GM18499 (cell line): ENCODE measurements around the gene ARHGEF26.

ENCODE experiments used
- ATAC-seq: cut with Tn5 transposase; IDR thresholded peaks from one replicate; pipeline ENCODE4 v1.9.1; 2021; ENCODE audit warnings: moderate number of reproducible peaks; ENCODE audit not compliant: insufficient read depth, unreplicated experiment

ARHGEF26 gene

DNA sequence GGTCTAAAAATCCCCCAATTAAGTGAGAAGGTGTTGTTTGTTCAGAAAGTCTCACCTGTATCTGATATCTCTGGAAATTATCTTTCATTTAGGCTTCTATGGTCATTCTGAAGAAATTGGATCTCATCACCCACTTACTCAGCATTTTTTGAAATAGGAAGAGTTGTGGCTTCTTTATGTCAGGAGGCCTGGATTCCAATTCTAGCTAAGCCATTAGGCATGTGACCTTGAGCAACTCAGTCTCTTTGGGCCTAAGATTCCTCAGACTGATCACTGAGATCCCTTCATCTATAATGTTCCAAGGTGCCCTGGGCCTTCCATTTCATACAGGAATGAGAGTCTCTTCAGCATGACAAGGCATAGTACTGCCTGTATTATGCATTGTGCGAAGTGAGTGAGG, 70.3 kb downstream of the ARHGEF26 start:
- no peak for ATAC-seq

DNA sequence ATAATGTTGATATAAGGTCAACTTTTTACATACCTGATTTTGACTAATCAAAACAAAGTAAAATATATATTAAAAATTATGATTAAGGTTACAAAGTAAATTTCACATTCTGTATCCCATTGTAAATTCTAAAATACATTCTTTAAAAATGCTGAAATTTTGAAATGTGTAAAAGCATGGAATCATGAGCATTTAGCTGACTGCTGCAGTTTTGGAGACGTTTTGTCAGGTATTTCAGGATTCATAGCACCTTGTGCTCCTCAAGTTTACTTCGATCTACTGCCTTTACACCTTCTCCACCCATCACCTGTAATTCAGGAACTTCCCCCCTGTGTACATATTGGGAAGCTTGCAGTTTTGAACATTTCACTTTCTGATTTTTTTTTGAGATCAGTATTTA, 71.0 kb downstream of the ARHGEF26 start:
- no peak for ATAC-seq

DNA sequence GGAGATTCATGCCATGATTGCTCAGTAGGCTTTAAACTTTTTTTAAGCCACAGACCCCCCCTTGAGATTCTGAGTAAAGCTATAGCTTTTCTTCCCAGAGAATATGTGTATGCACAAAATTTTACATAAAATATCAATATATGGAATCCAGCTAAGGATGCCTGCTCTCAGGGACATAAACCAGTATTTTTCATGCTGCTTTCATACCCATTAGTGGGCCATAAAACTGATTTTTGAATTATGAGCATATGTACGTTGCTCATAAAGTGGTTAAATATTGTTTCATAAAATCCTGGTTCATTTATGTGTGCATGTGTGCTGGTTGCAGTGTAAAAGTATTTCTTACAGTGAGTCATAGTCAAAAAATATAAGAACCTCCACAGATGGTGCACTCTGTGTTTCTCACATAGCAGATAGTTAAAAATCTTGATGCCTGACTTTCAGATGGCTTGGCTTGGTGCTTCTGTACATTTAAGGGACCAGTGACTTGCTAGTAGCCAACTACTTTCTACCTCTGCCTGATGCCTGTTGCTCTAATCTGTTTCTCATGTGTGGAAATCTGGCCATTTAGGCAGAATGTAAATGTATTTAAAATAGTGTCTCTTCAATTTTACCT, 71.9 kb downstream of the ARHGEF26 start:
- no peak for ATAC-seq

DNA sequence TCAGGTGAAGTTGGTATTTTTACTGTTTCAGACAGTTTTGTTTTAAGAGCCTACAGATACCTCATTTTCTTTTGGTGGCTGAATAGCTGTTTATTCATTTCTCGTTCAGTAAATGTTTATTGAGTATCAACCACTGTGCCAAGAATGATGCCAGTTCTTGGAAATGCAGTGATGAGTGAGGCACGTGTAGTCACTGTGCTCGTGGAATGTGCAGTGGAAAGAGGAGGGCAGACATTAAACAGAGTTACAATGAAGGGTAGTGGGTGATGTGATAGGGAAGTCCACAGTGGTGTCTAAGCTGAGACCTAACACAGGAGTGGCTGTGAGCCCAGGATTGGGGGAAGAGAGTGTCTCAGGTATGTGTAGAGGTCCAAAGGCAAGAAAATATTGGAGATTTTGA, 73.7 kb downstream of the ARHGEF26 start:
- no peak for ATAC-seq

DNA sequence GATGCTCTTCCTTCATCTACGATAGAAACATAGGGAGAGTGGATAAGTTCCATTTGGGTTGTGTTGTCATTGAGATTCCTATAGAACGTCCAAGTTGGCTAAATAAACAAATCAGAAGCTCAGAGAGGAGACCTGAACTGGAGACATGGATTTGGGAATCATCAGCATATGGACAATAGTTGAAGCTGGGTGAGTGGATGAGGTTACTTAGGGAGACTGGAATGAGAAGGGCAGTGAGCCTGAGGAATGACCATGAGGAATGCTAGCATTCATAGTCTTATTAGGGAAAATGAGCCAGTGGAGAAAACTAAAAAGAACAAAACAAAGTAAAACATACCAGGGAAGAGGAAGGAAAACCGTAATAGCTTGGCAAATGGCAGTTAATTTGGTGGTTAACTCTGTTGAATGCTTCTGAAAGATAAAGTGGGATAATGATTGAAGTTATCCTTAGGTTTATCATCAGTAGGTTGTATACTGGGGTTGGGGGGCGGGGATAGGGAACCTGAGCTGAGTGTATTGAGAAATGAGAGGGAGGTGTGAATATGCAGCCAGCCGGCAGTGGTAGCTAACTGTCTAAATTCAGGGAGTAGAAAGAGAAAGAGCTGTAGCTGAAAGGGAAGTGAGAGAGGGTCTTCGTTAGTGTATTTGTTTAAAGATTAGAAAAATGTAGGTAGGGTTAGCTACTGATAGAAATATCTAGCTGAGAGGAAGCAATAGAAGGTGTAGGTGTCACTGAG, 74.6 kb downstream of the ARHGEF26 start:
- no peak for ATAC-seq

DNA sequence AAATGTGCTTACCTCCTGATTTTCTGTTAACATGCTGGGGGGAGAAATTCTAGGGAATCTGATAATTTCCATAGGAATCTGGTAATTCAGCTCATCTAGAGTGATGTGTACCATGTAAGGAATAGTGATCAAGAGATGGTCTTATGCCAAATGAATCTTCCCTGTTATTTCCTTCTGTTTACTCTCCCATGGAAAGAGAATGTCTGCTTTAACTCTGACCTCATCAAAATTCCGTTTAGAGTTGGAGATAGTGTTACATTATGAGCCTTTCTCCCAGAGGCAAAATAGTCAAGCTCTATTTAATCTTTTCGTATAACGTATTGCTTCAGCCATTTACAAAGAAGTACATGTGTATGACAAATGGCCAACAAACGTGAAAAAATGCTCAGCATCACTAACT, 76.6 kb downstream of the ARHGEF26 start:
- ATAC-seq = no peak

DNA sequence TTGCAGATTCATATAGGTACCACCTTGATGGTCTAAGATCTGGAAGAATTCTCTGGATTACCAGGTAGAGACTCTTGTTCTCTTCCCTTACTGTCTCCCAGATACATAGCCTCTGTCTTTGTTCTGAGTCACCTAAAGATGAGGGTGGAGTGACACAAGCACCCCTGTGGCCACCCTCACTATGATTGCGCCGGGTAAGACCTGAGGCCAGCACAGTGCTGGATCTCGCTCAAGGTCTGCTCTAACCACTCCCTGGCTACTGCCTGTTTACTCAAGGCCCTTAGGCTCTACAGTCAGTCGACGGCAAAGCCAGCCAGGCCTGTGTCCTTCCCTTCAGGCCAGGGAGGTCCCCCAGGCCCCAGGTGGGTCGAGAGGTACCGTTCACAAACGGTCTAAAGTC, 88.3 kb downstream of the ARHGEF26 start:
- no peak for ATAC-seq

DNA sequence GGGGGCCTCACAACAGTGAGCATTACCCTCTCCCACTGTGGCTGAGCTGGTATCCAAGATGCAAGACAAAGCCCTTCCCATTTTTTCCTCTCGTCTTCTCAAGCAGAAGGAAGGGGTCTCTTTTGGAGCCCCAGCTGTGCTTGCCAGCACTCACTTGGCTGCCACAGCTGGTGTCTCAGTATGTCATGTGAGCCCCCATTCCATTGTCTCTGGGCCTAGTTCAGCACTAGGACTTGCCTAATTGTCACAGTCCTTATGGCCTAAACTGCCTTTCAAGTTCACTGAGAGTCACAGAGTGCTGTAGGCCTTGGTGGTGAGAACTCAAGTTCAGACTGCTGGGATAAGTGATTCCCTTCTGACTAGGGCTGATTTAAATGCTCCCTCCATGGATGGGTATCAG, 89.8 kb downstream of the ARHGEF26 start:
- ATAC-seq = no peak

DNA sequence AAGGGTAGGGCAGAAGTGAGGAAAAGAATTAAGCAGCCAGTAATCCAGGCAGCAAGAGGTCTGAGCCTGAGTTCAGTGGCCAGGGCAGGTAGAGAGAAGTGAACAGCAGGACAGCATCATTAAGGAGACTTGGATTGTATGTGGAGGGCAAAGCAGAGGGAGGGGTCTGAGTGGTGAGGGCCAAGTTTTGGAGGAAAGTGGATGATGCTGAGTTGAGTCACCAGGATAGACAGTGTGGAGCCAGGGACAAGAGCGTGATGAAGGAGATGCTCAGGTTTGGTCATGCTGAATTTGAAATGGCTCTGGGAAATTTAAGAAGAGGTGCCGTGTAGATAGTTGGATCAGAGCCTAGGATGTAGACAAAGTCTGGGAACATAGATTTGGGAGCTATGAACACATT, 93.1 kb downstream of the ARHGEF26 start:
- no peak for ATAC-seq

DNA sequence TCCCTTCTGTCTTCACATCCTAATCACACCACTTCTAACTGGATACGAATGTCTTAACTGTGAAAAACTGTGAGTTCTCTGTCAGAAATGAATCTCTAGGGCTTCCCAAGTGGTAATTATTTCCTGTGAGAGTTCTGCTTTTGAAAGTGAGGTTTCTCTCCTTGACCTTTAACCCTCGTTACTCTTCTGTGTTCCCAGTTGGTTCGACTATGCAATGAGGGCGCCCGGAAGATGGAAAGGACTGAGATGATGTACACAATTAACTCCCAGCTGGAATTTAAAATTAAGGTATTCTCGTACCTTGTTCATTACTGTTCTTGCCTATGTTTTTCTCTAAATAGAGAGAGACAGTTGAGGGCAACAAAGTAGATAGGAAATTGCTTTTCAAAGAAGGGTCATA, 96.5 kb downstream of the ARHGEF26 start:
- ATAC-seq = no peak

DNA sequence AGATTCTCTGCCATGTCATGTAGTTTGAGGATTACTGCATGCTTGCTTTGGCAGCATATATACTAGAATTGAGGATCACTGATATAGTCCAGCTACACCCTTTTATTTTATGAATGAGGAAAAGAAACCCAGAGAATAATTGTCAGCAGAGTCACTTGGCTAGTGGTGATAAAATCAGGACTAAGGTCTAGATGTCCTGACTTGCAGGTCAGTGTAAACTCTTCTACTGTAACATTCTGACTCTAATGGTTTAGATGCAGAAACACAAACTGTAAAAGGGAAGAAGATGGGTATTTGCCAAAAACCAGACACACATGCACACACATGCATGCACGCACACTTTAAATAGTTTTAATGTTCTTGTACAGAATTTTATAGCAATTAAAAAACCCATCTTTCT, 97.5 kb downstream of the ARHGEF26 start:
- ATAC-seq = no peak

DNA sequence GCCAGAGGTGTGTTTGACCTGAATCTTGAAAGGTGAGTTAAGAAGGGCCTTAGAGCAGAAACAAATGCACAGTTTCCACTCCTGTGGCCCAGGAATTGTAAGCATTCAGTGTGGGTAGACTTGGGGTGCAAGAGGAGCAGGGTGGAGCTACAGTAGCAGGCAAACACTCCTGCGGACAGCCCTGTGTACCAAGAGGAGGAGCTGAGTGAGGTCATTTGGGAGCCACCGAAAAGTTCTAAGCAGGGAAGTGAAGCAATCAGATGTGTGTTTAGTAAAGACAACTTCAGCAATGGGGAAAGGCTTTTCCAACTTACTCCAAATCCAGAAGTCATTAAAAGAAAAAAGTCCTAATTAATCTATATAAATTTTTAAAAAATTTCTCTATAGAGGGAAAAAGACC, 99.3 kb downstream of the ARHGEF26 start:
- ATAC-seq = no peak

DNA sequence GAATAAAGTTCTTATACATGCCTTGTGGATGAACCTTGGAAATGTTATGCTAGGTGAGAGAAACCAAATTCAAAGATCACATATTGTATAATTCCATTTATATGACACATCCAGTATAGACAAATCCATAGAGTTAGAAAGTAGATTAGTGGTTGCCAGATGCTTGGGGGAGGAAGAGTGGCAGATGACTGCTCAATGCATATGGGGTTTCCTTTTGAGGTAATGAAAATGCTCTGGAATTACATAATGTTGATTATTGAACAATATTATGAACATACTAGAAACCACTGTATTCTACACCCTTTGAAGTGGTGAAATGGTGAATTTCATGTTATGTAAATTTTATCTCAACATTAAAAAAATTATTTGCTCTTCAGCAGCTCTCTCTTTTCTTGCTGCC, 102.3 kb downstream of the ARHGEF26 start:
- ATAC-seq = no peak

DNA sequence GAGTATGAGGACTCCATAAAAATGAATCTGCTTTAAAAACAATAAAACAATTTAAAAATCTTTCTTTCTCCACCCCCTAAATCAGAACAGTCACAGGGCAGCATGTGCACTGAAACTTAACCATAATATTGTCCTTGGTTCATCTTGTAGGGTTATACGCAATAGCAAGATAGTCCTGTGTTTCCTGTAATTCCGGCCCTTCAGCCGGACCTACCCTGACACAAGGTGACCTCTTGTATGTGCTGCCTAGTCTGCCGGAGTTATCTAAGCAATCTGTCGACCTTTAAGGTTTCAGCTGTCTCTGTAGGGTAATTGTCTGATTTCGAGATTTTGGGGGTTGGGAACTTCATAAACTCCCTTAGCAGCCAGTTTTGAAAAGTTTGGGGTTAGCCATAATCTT, 103.2 kb downstream of the ARHGEF26 start:
- ATAC-seq = no peak

DNA sequence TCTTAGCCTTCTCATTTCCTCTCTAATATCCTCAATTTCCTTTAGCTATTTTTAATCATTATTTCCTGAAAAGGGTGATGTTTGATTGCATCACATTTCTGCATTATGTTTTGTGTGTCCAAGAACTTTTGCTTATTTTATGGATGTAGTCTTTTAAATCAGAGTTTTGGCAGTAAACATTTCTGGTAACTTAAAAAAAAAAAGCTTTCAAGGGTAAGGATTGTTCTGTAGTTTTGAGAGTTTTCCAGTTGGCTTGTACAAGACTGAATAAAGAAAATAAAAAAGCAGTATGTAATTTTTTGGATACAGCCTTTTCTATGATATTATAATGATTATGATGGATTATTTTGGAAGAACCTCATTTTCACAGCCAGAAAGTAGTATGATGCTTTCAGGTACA, 103.7 kb downstream of the ARHGEF26 start:
- no peak for ATAC-seq

DNA sequence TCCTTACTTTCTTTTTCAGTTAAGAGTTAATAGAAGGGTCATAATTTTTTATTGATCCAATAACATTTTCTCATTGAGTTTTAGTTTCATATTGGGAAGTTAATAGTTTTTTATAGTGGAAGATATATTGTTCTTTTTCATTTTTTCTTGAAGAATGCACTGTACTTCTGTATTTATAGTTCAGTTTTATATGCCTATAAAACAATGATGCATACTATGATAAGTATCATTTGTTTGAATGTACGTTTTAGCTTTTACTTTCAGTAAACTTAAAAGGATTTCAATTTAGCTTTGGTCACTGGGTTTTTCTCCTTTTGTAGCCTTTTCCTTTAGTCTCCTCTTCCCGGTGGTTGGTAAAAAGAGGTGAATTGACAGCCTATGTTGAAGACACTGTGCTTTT, 104.3 kb downstream of the ARHGEF26 start:
- no peak for ATAC-seq

DNA sequence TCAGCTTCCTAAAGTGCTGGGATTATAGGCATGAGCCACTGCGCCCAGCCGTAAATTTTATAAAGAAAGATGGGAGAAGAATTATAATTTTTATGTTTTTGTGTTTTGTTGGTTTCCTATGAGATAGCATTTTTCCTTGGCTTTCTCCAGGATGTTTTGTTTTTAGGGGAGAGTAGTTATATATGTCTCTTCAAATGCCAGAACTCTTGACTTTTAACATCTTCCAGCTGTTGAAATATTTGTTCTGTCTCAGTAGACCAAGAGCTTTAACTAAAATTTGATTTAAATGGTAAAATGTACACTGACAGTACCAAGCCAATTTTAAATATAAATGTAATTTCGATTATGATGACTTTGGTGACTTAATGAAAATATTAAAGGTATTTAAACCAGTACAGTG, 106.3 kb downstream of the ARHGEF26 start:
- ATAC-seq = no peak

DNA sequence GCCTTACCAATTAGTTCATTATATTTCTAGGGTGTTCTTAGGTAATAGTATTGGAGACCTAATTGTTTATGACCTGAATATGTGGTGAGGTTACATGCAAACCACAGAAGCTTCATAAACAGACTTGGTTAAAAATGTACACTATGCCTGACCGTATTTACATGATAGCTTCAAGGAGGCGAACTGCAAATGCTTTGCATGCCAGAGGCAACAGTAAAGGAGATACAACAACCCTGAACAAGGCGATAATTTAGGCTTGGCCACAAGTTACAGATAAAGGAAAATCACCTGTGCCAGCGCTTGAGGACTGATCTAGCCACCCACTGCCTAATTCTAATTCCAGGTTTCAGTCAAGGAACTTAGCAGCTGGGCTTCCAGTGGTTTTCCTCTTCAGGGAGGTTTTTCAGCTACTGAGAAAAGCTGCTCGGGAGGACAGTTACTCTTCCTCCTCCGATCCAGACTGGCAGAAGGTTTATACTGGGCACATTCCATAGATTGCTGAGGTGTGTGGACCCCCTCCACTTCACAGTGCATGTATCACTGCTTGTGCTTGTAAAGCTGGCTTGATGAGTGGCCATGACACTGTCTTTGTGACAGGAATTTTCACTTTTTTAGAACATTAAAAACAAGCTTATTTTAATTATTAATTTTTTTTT, 107.5 kb downstream of the ARHGEF26 start:
- no peak for ATAC-seq

DNA sequence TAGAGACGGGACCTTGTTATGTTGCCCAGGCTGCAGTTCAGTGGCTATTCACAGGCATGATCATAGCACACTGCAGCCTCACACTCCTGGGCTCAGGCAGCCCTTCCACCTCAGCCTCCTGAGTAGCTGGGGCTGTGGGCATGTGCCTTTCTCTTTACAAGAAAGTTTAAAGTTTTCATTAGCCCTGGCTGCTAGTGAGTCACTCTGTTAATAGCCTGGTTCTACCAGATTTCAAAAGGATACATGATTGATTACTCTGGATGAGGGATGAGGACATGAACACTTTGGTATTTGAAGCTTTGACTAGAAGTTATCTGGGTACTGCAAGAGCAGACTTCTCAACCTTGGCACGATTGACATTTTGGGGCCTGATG, 108.0 kb downstream of the ARHGEF26 start:
- ATAC-seq = no peak

DNA sequence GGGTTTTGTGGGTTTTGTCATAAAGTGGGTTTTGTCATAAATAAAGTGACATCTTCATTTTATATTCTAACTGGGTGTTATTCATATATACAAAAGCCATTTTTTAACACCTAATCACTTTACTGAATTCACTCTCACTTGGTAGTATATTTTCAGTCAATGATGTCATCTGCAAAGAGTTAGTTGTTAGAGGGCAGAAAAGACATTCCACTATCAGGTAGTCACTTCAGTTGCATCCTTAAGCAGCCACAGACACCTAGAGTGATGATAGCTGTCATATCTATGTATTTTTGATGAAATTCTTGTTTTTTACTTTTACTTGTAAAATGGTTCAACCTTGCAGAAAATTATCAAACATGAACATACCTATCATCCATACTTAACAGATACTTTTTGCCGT, 114.1 kb downstream of the ARHGEF26 start:
- no peak for ATAC-seq

DNA sequence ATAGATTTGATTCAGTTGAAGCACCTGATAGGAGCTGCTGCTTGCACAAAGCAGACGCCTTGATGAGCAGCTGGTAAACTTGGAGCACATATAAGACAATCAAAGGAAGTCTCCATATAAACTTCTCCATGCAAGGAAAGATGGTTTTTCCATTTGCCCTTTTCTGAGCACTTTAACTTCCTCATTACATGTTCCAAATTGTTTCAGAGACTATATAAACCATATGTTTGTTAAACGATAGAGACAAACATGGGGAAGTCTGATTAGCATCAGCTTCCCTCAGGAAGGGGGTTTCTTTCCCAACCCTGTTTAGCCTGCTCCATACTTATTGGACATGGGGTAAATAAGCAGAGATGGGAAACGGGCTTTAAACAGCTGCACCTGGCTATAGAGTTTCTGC, 115.1 kb downstream of the ARHGEF26 start:
- ATAC-seq = no peak

DNA sequence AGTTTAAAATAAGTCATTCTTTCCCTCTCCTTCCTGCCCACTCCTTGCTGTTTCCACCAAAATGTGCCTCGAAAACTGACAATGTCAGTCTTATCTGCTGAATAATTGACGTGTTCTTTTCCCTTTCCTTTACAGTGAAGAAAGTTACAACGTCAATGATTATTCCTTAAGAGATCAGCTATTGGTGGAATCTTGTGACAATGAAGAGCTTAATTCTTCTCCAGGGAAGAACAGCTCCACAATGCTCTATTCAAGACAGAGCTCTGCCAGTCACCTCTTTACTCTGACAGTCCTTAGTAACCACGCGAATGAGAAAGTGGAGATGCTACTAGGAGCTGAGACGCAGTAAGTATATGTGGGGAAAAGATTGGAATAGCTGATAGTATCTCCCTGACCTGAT, 119.0 kb downstream of the ARHGEF26 start:
- ATAC-seq = no peak
